Endothelial cell of umbilical vein (primary cell): ENCODE measurements around the gene REEP1. TPM values are rescaled to one million over a fixed set of nuclear protein-coding genes. Genes with fewer than 3 reads are reported as not detected.

Experiments
- BruUV-seq: library from RNA; stranded (reverse); fragments of 400-500 nt; replicated peaks from 2 replicates; lab custom pipeline; 2021; lab: Mats Ljungman, UMichigan
- CTCF ChIA-PET: fragments of 300-600, 350-600 bp; sonication (Branson Sonifier 250); formaldehyde crosslinking; loops from one replicate; lab custom pipeline; 2021; ENCODE audit warnings: antibody characterized with exemption, inconsistent platforms; lab: Charles Lee
- POLR2A ChIA-PET: fragments of 300-600, 350-600 bp; sonication (Branson Sonifier 250); formaldehyde crosslinking; loops from one replicate; lab custom pipeline; 2021; ENCODE audit warnings: antibody characterized with exemption, inconsistent platforms; lab: Charles Lee
- DNase-seq: peaks from one replicate; pipeline ENCODE4 v3.0.0-alpha.2; 2011; ENCODE audit warnings: low read depth, low spot score
- FAIRE-seq: peaks from 2 replicates; lab custom pipeline; 2011; peaks lifted over from hg19 to GRCh38; lab: Jason Lieb, UNC
- H2AFZ ChIP-seq: 2 replicates; pipeline ENCODE4 v1.6.0; 2012; ENCODE audit warnings: low read depth, low read length, control low read depth, inconsistent platforms
- H3K27ac ChIP-seq: 2 replicates; pipeline ENCODE4 v1.5.1; 2011; ENCODE audit warnings: low read depth, mild to moderate bottlenecking, control low read depth, low read length, moderate library complexity; ENCODE audit not compliant: insufficient read depth
- H3K27me3 ChIP-seq, 2 experiments: 2 replicates each; pipeline versions ENCODE4 v1.6.0 to v1.6.1; 2011; ENCODE audit warnings: low read length in 2 of 2, mixed read lengths in 1 of 2; ENCODE audit not compliant: control insufficient read depth in 2 of 2, insufficient read depth in 2 of 2
- H3K36me3 ChIP-seq, 2 experiments: 2 replicates in 1 of 2; 3 replicates in 1 of 2; pipeline ENCODE4 v1.5.1; 2011; ENCODE audit warnings: low read length in 2 of 2, mild to moderate bottlenecking in 1 of 2, moderate library complexity in 1 of 2; ENCODE audit not compliant: control insufficient read depth in 2 of 2, insufficient read depth in 2 of 2; ENCODE audit errors: extremely low read depth in 1 of 2
- H3K4me1 ChIP-seq: 3 replicates; pipeline ENCODE4 v1.5.1; 2011; ENCODE audit warnings: mild to moderate bottlenecking, low read length; ENCODE audit not compliant: control insufficient read depth, insufficient read depth; ENCODE audit errors: extremely low read depth
- H3K4me2 ChIP-seq: 2 replicates; pipeline ENCODE4 v1.6.1; 2011; ENCODE audit warnings: low read length, control low read depth, mixed read lengths; ENCODE audit not compliant: insufficient read depth
- H3K4me3 ChIP-seq, 3 experiments: fragments of 200-600 bp in 1 of 3; sonication (generic), shearing (Covaris generic) in 1 of 3; replicated peaks in 1 of 3; 2 replicates each; pipeline ENCODE4 v1.5.1; 2011 to 2016; ENCODE audit warnings: control low read depth in 3 of 3, low read length in 3 of 3, mild to moderate bottlenecking in 2 of 3, inconsistent platforms in 1 of 3, low read depth in 1 of 3, moderate library complexity in 1 of 3; ENCODE audit not compliant: insufficient read depth in 1 of 3
- H3K79me2 ChIP-seq: 2 replicates; pipeline ENCODE4 v1.6.0; 2012; ENCODE audit warnings: low read length, inconsistent platforms; ENCODE audit not compliant: control insufficient read depth, insufficient read depth
- H3K9ac ChIP-seq: replicated peaks from 2 replicates; pipeline ENCODE3; 2011; ENCODE audit warnings: low read length, control low read depth; ENCODE audit not compliant: insufficient read depth; ENCODE audit errors: extremely low read depth
- H3K9me1 ChIP-seq: replicated peaks from 3 replicates; pipeline ENCODE4 v1.6.0; 2011; ENCODE audit warnings: mild to moderate bottlenecking, low read length; ENCODE audit not compliant: control insufficient read depth, insufficient read depth; ENCODE audit errors: extremely low read depth
- H3K9me3 ChIP-seq: replicated peaks from 2 replicates; pipeline ENCODE4 v1.5.1; 2012; ENCODE audit warnings: low read length, inconsistent platforms; ENCODE audit not compliant: control insufficient read depth, insufficient read depth
- H4K20me1 ChIP-seq: replicated peaks from 2 replicates; pipeline ENCODE3; 2011; ENCODE audit warnings: mild to moderate bottlenecking, low read length; ENCODE audit not compliant: control insufficient read depth, insufficient read depth; ENCODE audit errors: extremely low read depth
- EZH2 ChIP-seq: IDR thresholded peaks from 2 replicates; pipeline ENCODE4 v1.6.1; 2012; ENCODE audit warnings: borderline replicate concordance, low read depth, mild to moderate bottlenecking, moderate library complexity, low read length, inconsistent platforms; ENCODE audit not compliant: severe bottlenecking
- FOS ChIP-seq: IDR thresholded peaks from 2 replicates; pipeline ENCODE4 v1.6.1; 2011; ENCODE audit warnings: mild to moderate bottlenecking, low read length, moderate library complexity, borderline replicate concordance; ENCODE audit not compliant: insufficient read depth
- GATA2 ChIP-seq: IDR thresholded peaks from 2 replicates; pipeline ENCODE4 v1.7.0; 2011; ENCODE audit warnings: low read depth, mild to moderate bottlenecking, moderate library complexity, mixed read lengths, low read length; ENCODE audit not compliant: insufficient read length, insufficient read depth
- JUN ChIP-seq: IDR thresholded peaks from 2 replicates; pipeline ENCODE4 v1.6.1; 2011; ENCODE audit warnings: borderline replicate concordance, low read depth; ENCODE audit not compliant: insufficient read length, insufficient read depth
- MYC ChIP-seq: IDR thresholded peaks from one replicate; pipeline ENCODE4 v1.6.1; 2011; ENCODE audit warnings: mild to moderate bottlenecking, low read depth, low read length
- POLR2A ChIP-seq: IDR thresholded peaks from 2 replicates; pipeline ENCODE4 v1.6.1; 2012; ENCODE audit warnings: low read depth, mild to moderate bottlenecking, control low read depth, low read length
- POLR2AphosphoS5 ChIP-seq: IDR thresholded peaks from 2 replicates; pipeline ENCODE4 v1.6.1; 2012; ENCODE audit warnings: low read depth, mild to moderate bottlenecking, control low read depth, low read length, moderate library complexity; ENCODE audit not compliant: insufficient read depth
- dilution Hi-C: fragments of 300-500 bp; cut with MboI; formaldehyde crosslinking; loops from one replicate; pipeline ENCODE4 v1.15.0; 2019; ENCODE audit warnings: low sequenced_read_pairs; ENCODE audit not compliant: extremely low pct_ligation_motif_present
- intact Hi-C: fragments of 100-400 bp; cut with micrococcal nuclease; formaldehyde crosslinking; loops from one replicate; pipeline ENCODE4 v1.10.0; 2022
- polyA plus RNA-seq, 4 experiments: library from polyadenylated mRNA; depleted of rRNA in 3 of 4; stranded (reverse) in 3 of 4; unstranded in 1 of 4; fragments of >200 nt; gene quantifications; 2 replicates each; pipeline versions ENCODE4 v1.2.1 to v1.2.3, GENCODE V29; 2011 to 2012; ENCODE audit warnings: missing spikeins in 1 of 4
- total RNA-seq: library from RNA; stranded (reverse); gene quantifications from 2 replicates; pipeline ENCODE4 v1.2.3, GENCODE V29; 2021
- TF ChIP-seq, protein P1 (sequence below), 2 donors: IDR thresholded peaks; 1 replicate in 1 of 2; 2 replicates in 1 of 2; pipeline ENCODE4 v1.5.1; 2011; ENCODE audit warnings: low read length in 2 of 2, mild to moderate bottlenecking in 2 of 2, moderate library complexity in 2 of 2, control low read depth in 1 of 2, inconsistent platforms in 1 of 2, low read depth in 1 of 2; ENCODE audit not compliant: insufficient read depth in 1 of 2; ENCODE audit errors: extremely low read depth in 1 of 2
- TF ChIP-seq, protein P2 (sequence below): IDR thresholded peaks from 2 replicates; pipeline ENCODE4 v1.6.1; 2011; ENCODE audit not compliant: insufficient read depth, insufficient read length

Gene REEP1
- total and polyA plus RNA-seq, 2 donors (not counting 3 experiments of a cell fraction or from before 2014, with no cell fraction given): 0.11 to 0.53 TPM

DNA sequence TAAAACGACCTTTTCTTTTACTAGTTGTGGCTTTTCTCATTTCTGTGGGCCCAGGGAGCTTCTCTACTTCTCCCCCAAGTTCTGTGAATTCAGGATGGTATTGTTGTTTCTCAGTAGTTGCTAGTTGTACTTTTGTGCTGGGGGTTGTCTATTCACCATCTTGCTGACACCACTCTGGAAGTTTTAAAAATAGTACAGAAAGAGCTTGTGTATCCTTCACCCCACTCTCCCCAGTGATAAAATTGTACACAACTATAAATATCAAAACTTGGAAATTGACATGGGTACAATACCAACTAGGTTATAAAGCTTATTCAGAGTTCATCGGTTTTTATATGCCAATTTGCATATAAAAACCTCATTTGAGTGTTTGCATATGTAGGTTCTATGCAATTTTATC lies 45.3 kb upstream of the REEP1 start:
- Histone ChIP-seq H3K79me2 (no peaks in the 10 kb centered on the region), H3K4me1 (no peaks in the 10 kb centered on the region), H3K9me1 (no peaks in the 10 kb centered on the region), H3K27ac (no peak overlapping the region), H2AFZ (no peak overlapping the region), H3K27me3 (peaks cover 0 to 3% of the 10 kb centered on the region in 2 experiments), H3K36me3 (no peaks in the 10 kb centered on the region), H4K20me1 (no peaks in the 10 kb centered on the region), H3K4me2 (no peak overlapping the region), H3K9me3 (no peaks in the 10 kb centered on the region), H3K9ac (no peak overlapping the region), H3K4me3 (no peak overlapping the region)
- no TSS peak for BruUV-seq
- FAIRE-seq (no peak), DNase-seq (no peak)
- CTCF ChIA-PET: interaction anchor here (1.4 to 2.2 kb wide), 2 partner anchors 10 to 13 kb away, joined by 3 to 17 read pairs; no protein-coding TSS in a partner anchor
- TF ChIP-seq GATA2 (no peak), MYC (no peak), POLR2AphosphoS5 (no peak), POLR2A (no peak), JUN (no peak), FOS (no peak), EZH2 (no peak)
- TF ChIP-seq, protein P1, sequence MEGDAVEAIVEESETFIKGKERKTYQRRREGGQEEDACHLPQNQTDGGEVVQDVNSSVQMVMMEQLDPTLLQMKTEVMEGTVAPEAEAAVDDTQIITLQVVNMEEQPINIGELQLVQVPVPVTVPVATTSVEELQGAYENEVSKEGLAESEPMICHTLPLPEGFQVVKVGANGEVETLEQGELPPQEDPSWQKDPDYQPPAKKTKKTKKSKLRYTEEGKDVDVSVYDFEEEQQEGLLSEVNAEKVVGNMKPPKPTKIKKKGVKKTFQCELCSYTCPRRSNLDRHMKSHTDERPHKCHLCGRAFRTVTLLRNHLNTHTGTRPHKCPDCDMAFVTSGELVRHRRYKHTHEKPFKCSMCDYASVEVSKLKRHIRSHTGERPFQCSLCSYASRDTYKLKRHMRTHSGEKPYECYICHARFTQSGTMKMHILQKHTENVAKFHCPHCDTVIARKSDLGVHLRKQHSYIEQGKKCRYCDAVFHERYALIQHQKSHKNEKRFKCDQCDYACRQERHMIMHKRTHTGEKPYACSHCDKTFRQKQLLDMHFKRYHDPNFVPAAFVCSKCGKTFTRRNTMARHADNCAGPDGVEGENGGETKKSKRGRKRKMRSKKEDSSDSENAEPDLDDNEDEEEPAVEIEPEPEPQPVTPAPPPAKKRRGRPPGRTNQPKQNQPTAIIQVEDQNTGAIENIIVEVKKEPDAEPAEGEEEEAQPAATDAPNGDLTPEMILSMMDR (IDR thresholded peaks at IDR 0.05; ENCODE audit: extremely low read depth in 1 of 2, insufficient read depth in 1 of 2, low read depth in 1 of 2, low read length in 2 of 2): no peak
- TF ChIP-seq, protein P2, sequence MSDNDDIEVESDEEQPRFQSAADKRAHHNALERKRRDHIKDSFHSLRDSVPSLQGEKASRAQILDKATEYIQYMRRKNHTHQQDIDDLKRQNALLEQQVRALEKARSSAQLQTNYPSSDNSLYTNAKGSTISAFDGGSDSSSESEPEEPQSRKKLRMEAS: no peak
- intact Hi-C loops (no loop called here), dilution Hi-C loops (no loop called here)
- POLR2A ChIA-PET: no interaction called here
